ENCODE data around the gene PPDPF.
"Not testable (repeated sequence)": the region's sequence is repeated elsewhere in the genome, so short reads cannot be mapped to it uniquely, and the experiment has no call there.

PPDPF gene

GRCh38 chr20:63549019-63549418, 28.5 kb downstream of the PPDPF start:
- DNase-seq: no peak

- DNase-seq: no peak
Measured at GRCh38 chr20:63549679-63550282, 29.2 kb downstream of the PPDPF start.

- no peak for DNase-seq
Measured at GRCh38 chr20:63551068-63551467, 30.5 kb downstream of the PPDPF start.

GRCh38 chr20:63552481-63553249, 32.1 kb downstream of the PPDPF start:
- no peak for DNase-seq

GRCh38 chr20:63553251-63553932, 32.8 kb downstream of the PPDPF start:
- peak; percentile 75 for DNase-seq

GRCh38 chr20:63553933-63554290, 33.3 kb downstream of the PPDPF start, which contains the start of gene FNDC11:
Gene FNDC11 (plus strand): TSS chr20:63554159. CDS start chr20:63555664, 1,505 bp downstream.
- no peak for DNase-seq

GRCh38 chr20:63554361-63555278, 34.1 kb downstream of the PPDPF start:
- DNase-seq: no peak

- DNase-seq: no peak
Measured at GRCh38 chr20:63555661-63556381, 35.3 kb downstream of the PPDPF start.

GRCh38 chr20:63556873-63557478, 36.4 kb downstream of the PPDPF start:
- no peak for DNase-seq

- DNase-seq: no peak
Measured at GRCh38 chr20:63557481-63557891, 36.9 kb downstream of the PPDPF start.

GRCh38 chr20:63558804-63559484, 38.4 kb downstream of the PPDPF start:
- no peak for DNase-seq

GRCh38 chr20:63559485-63560332, 39.1 kb downstream of the PPDPF start:
- not testable (repeated sequence) for DNase-seq

GRCh38 chr20:63560333-63560805, 39.8 kb downstream of the PPDPF start:
- no peak for DNase-seq

GRCh38 chr20:63560856-63561609, 40.5 kb downstream of the PPDPF start:
- no peak for DNase-seq

GRCh38 chr20:63561624-63562396, 41.2 kb downstream of the PPDPF start:
- DNase-seq: no peak

- DNase-seq: no peak
Measured at GRCh38 chr20:63562461-63563224, 42.1 kb downstream of the PPDPF start.

All from right kidney (tissue), 1 donor.